B cell (primary cell): ENCODE data around the gene CHEK2. TPM values are rescaled to one million over a fixed set of nuclear protein-coding genes. Genes with fewer than 3 reads are reported as not detected.
A peak's percentile ranks its signal among the peaks of the same experiment; 100 is the strongest.

ENCODE experiments used
- ATAC-seq: fragments of 200-7000 bp; cut with Tn5 transposase; one replicate; pipeline ENCODE4 v1.10.0; 2021; ENCODE audit warnings: low read depth, mild to moderate bottlenecking, moderate number of reproducible peaks, moderate library complexity
- CTCF ChIA-PET: fragments of 350-600 bp; sonication (Branson Sonifier 250); formaldehyde crosslinking; loops from one replicate; lab custom pipeline; 2021; ENCODE audit warnings: antibody characterized with exemption, inconsistent platforms; lab: Charles Lee
- POLR2A ChIA-PET: fragments of 350-600 bp; sonication (Branson Sonifier 250); formaldehyde crosslinking; loops from one replicate; lab custom pipeline; 2021; ENCODE audit warnings: antibody characterized with exemption; lab: Charles Lee
- DNase-seq: peaks from one replicate; pipeline ENCODE4 v3.0.0; 2013
- H2AFZ ChIP-seq: 2 replicates; pipeline ENCODE4 v1.6.1; 2012; ENCODE audit warnings: mild to moderate bottlenecking, low read depth, low read length; ENCODE audit not compliant: insufficient read depth, poor library complexity, severe bottlenecking
- H3K27ac ChIP-seq, 2 donors: 1 replicate in 1 of 2; 2 replicates in 1 of 2; pipeline ENCODE4 v1.5.1; 2012 to 2013; ENCODE audit warnings: low read length in 2 of 2, mild to moderate bottlenecking in 2 of 2, moderate library complexity in 1 of 2
- H3K27me3 ChIP-seq, 4 experiments: fragments of 200-600 bp in 1 of 4; sonication (generic) in 1 of 4; replicated peaks in 1 of 4; 1 replicate in 2 of 4; 2 replicates in 2 of 4; pipeline versions ENCODE4 v1.6.1 to v1.7.0; 2013 to 2016; ENCODE audit warnings: low read length in 3 of 4, mild to moderate bottlenecking in 2 of 4, mixed read lengths in 1 of 4, moderate library complexity in 1 of 4; ENCODE audit not compliant: insufficient read depth in 4 of 4, control insufficient read depth in 3 of 4; ENCODE audit errors: control extremely low read depth in 1 of 4
- H3K36me3 ChIP-seq, 2 experiments: replicated peaks in 1 of 2; 1 replicate in 1 of 2; 2 replicates in 1 of 2; pipeline versions ENCODE4 v1.6.1 to v1.7.1; 2013; ENCODE audit warnings: low read length in 1 of 2; ENCODE audit not compliant: insufficient read depth in 2 of 2, control insufficient read depth in 1 of 2; ENCODE audit errors: control extremely low read depth in 1 of 2, extremely low read depth in 1 of 2
- H3K4me1 ChIP-seq, 2 donors: fragments of 200-600 bp in 1 of 2; sonication (generic) in 1 of 2; 1 replicate in 1 of 2; 2 replicates in 1 of 2; pipeline versions ENCODE4 v1.5.1 to v1.6.1; 2013 to 2017; ENCODE audit warnings: low read length in 2 of 2; ENCODE audit not compliant: control insufficient read depth in 2 of 2, insufficient read depth in 2 of 2
- H3K4me2 ChIP-seq: replicated peaks from 2 replicates; pipeline ENCODE3; 2012; ENCODE audit warnings: mild to moderate bottlenecking, low read depth, low read length; ENCODE audit not compliant: poor library complexity, severe bottlenecking
- H3K4me3 ChIP-seq, 5 experiments: fragments of 200-600 bp in 1 of 5; sonication (generic) in 1 of 5; 1 replicate in 3 of 5; 2 replicates in 2 of 5; pipeline versions ENCODE4 v1.5.1 to v1.7.0; 2011 to 2016; ENCODE audit warnings: low read length in 4 of 5, mild to moderate bottlenecking in 4 of 5, low read depth in 2 of 5, control low read depth in 1 of 5, moderate library complexity in 1 of 5; ENCODE audit not compliant: insufficient read depth in 1 of 5; ENCODE audit errors: control extremely low read depth in 1 of 5, extremely low read depth in 1 of 5
- H3K79me2 ChIP-seq: fragments of 200-600 bp; sonication (generic); one replicate; pipeline ENCODE4 v1.6.0; 2016; ENCODE audit warnings: low read length; ENCODE audit not compliant: control insufficient read depth, insufficient read depth
- H3K9ac ChIP-seq: fragments of 200-600 bp; sonication (generic); 2 replicates; pipeline ENCODE4 v1.6.1; 2017; ENCODE audit warnings: mild to moderate bottlenecking, low read length, moderate library complexity
- H3K9me3 ChIP-seq, 3 donors: one replicate each; pipeline versions ENCODE4 v1.6.1 to v1.7.1; 2013; ENCODE audit warnings: low read length in 2 of 3; ENCODE audit not compliant: control insufficient read depth in 2 of 3, insufficient read depth in 1 of 3; ENCODE audit errors: control extremely low read depth in 1 of 3
- H4K20me1 ChIP-seq: 2 replicates; pipeline ENCODE4 v1.6.0; 2012; ENCODE audit warnings: mild to moderate bottlenecking, low read length; ENCODE audit not compliant: insufficient read depth, control insufficient read depth, poor library complexity, severe bottlenecking
- H3K27ac Mint-ChIP-seq: one replicate; pipeline ENCODE4 v1.8.0; 2021; ENCODE audit warnings: mixed read lengths
- H3K27me3 Mint-ChIP-seq: one replicate; pipeline ENCODE4 v1.8.0; 2021; ENCODE audit warnings: mixed read lengths
- H3K4me1 Mint-ChIP-seq: one replicate; pipeline ENCODE4 v1.8.0; 2021; ENCODE audit warnings: mixed read lengths
- H3K4me3 Mint-ChIP-seq: one replicate; pipeline ENCODE4 v1.8.0; 2021; ENCODE audit warnings: mixed read lengths
- H3K9me3 Mint-ChIP-seq: one replicate; pipeline ENCODE4 v1.8.0; 2022; ENCODE audit warnings: mixed read lengths; ENCODE audit not compliant: insufficient read depth
- CTCF ChIP-seq: fragments of 200-600 bp; IDR thresholded peaks from one replicate; pipeline ENCODE4 v1.8.0; 2022; ENCODE audit warnings: antibody characterized with exemption, mild to moderate bottlenecking
- EZH2 ChIP-seq: IDR thresholded peaks from 2 replicates; pipeline ENCODE4 v1.6.1; 2012; ENCODE audit warnings: borderline replicate concordance, low read depth, mild to moderate bottlenecking, moderate library complexity, low read length; ENCODE audit not compliant: insufficient read depth, poor library complexity, severe bottlenecking
- WGBS: methylation state at CpG from one replicate; pipeline ENCODE4 v1.1.5; 2013; ENCODE audit warnings: missing lambda C conversion rate; ENCODE audit not compliant: insufficient coverage; 5-methylcytosine and 5-hydroxymethylcytosine counted together
- intact Hi-C: fragments of 100-400 bp; cut with micrococcal nuclease; formaldehyde crosslinking; loops from one replicate; pipeline ENCODE4 v1.10.0; 2022
- polyA plus RNA-seq: library from polyadenylated mRNA; depleted of rRNA; stranded (reverse); fragments of >200 nt; gene quantifications from 2 replicates; pipeline ENCODE4 v1.2.3, GENCODE V29; 2012
- total RNA-seq, 2 donors: library from RNA; stranded (reverse); fragments of 120-200 nt in 1 of 2; gene quantifications; 1 replicate in 1 of 2; 2 replicates in 1 of 2; pipeline versions ENCODE4 v1.2.3 to v1.2.4, GENCODE V29; 2013 to 2022

Gene CHEK2
- total and polyA plus RNA-seq, 2 donors (not counting 1 experiment from before 2014, with no cell fraction given) = 15.6 to 22.6 TPM

DNA sequence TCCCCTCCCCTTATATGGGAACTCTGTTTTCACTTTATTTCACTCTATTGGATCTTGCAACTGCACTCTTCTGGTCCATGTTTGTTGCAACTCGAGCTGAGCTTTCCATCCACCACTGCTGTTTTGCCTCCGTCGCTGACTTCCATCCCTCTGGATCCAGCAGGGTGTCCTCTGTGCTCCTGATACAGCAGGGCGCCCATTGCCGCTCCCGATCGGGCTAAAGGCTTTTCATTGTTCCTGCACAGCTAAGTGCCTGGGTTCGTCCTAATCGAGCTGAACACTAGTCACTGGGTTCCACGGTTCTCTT, 19.8 kb upstream of the CHEK2 start:
- POLR2A ChIA-PET = no interaction called here

More for the DNA sequence above, 19.8 kb upstream of the CHEK2 start:
- ATAC-seq (no peak), DNase-seq (no peak)
- Histone ChIP-seq H3K27me3 (no peaks in the 10 kb centered on the region), H3K36me3 (peaks cover 0 to 5% of the 10 kb centered on the region in 2 experiments), H3K4me1 (peaks cover 15 to 18% of the 10 kb centered on the region in 2 donors), H3K4me2 (no peak overlapping the region), H3K9me3 (no peaks in the 10 kb centered on the region), H3K4me3 (no peak overlapping the region), H4K20me1 (no peaks in the 10 kb centered on the region), H3K79me2 (no peaks in the 10 kb centered on the region), H2AFZ (no peak overlapping the region), H3K9ac (no peak overlapping the region), H3K27ac (no peak overlapping the region)
- no peak for TF ChIP-seq CTCF
- TF ChIP-seq EZH2 = no peak
- Mint-ChIP-seq H3K4me3 (peak overlapping the region; percentile 26), H3K4me1 (peaks cover 18% of the 10 kb centered on the region), H3K9me3 (no peaks in the 10 kb centered on the region), H3K27ac (peak overlapping the region; percentile 71), H3K27me3 (no peaks in the 10 kb centered on the region)
- CTCF ChIA-PET = interaction anchor here (0.6 to 1.6 kb wide), 2 partner anchors 9 to 11 kb away, joined by 3 to 8 read pairs; partner anchors contain the start of gene CCDC117
- 97% methylated on average over 9 of the region's 10 CpGs for WGBS
- intact Hi-C loops = no loop called here
